ENCODE data around the gene NCF4. TPM values are rescaled to one million over a fixed set of nuclear protein-coding genes. Genes with fewer than 3 reads are reported as not detected.

Gene NCF4
- total RNA-seq, 2 experiments from 2014 or later: 2.3 to 2.5 TPM

GRCh38 chr22:36867695-36868094 lies 6.9 kb downstream of the NCF4 start:
- Mint-ChIP-seq H3K27ac (no peak overlapping the region), H3K9me3 (no peaks in the 10 kb centered on the region), H3K36me3 (no peaks in the 10 kb centered on the region), H3K27me3 (peaks cover 3% of the 10 kb centered on the region), H3K4me1 (peaks cover 4% of the 10 kb centered on the region), H3K4me3 (no peak overlapping the region)
- no peak for DNase-seq

GRCh38 chr22:36868546-36869181 lies 7.9 kb downstream of the NCF4 start:
- Mint-ChIP-seq H3K27ac (no peak overlapping the region), H3K4me1 (peaks cover 11% of the 10 kb centered on the region), H3K36me3 (no peaks in the 10 kb centered on the region), H3K4me3 (no peak overlapping the region), H3K27me3 (peaks cover 3% of the 10 kb centered on the region), H3K9me3 (no peaks in the 10 kb centered on the region)
- DNase-seq: no peak

- H3K27me3 Mint-ChIP-seq: peaks cover 3% of the 10 kb centered on the region
- H3K4me1 Mint-ChIP-seq: peaks cover 12% of the 10 kb centered on the region
- no peak overlapping the region for H3K4me3 Mint-ChIP-seq
- H3K27ac Mint-ChIP-seq: no peak overlapping the region
- H3K9me3 Mint-ChIP-seq: no peaks in the 10 kb centered on the region
- H3K36me3 Mint-ChIP-seq: no peaks in the 10 kb centered on the region
- DNase-seq: no peak
These were observed 9.4 kb downstream of the NCF4 start for GRCh38 chr22:36870250-36870649.

GRCh38 chr22:36871669-36872081 lies 10.9 kb downstream of the NCF4 start:
- no peak for DNase-seq
- H3K4me3 Mint-ChIP-seq: no peak overlapping the region
- H3K27ac Mint-ChIP-seq: no peak overlapping the region
- H3K36me3 Mint-ChIP-seq: no peaks in the 10 kb centered on the region
- H3K9me3 Mint-ChIP-seq: no peaks in the 10 kb centered on the region
- peaks cover 12% of the 10 kb centered on the region for H3K4me1 Mint-ChIP-seq
- peaks cover 3% of the 10 kb centered on the region for H3K27me3 Mint-ChIP-seq

GRCh38 chr22:36872084-36872483 lies 11.3 kb downstream of the NCF4 start:
- no peak for DNase-seq
- Mint-ChIP-seq H3K9me3 (no peaks in the 10 kb centered on the region), H3K4me1 (peaks cover 12% of the 10 kb centered on the region), H3K4me3 (no peak overlapping the region), H3K27ac (no peak overlapping the region), H3K36me3 (no peaks in the 10 kb centered on the region), H3K27me3 (peaks cover 3% of the 10 kb centered on the region)

- Mint-ChIP-seq H3K4me3 (no peak overlapping the region), H3K9me3 (no peaks in the 10 kb centered on the region), H3K4me1 (peaks cover 12% of the 10 kb centered on the region), H3K27me3 (peaks cover 3% of the 10 kb centered on the region), H3K36me3 (no peaks in the 10 kb centered on the region), H3K27ac (peak overlapping the region; percentile 36)
- DNase-seq: no peak
These were observed 12.2 kb downstream of the NCF4 start for GRCh38 chr22:36872866-36873498.

GRCh38 chr22:36873614-36874308 lies 13.0 kb downstream of the NCF4 start:
- H3K27me3 Mint-ChIP-seq: no peaks in the 10 kb centered on the region
- peak; percentile 46 for DNase-seq
- H3K9me3 Mint-ChIP-seq: no peaks in the 10 kb centered on the region
- H3K27ac Mint-ChIP-seq: peak overlapping the region; percentile 83
- H3K4me1 Mint-ChIP-seq: peaks cover 12% of the 10 kb centered on the region
- H3K4me3 Mint-ChIP-seq: no peak overlapping the region
- no peaks in the 10 kb centered on the region for H3K36me3 Mint-ChIP-seq

- DNase-seq: no peak
- Mint-ChIP-seq H3K4me3 (no peak overlapping the region), H3K36me3 (no peaks in the 10 kb centered on the region), H3K9me3 (no peaks in the 10 kb centered on the region), H3K27ac (peak overlapping the region; percentile 83), H3K4me1 (peaks cover 12% of the 10 kb centered on the region), H3K27me3 (no peaks in the 10 kb centered on the region)
These were observed 13.5 kb downstream of the NCF4 start for GRCh38 chr22:36874309-36874696.

GRCh38 chr22:36874736-36875135 lies 13.9 kb downstream of the NCF4 start:
- Mint-ChIP-seq H3K9me3 (peaks cover 2% of the 10 kb centered on the region), H3K4me1 (peaks cover 12% of the 10 kb centered on the region), H3K4me3 (no peak overlapping the region), H3K27me3 (no peaks in the 10 kb centered on the region), H3K36me3 (no peaks in the 10 kb centered on the region), H3K27ac (no peak overlapping the region)
- DNase-seq: no peak

GRCh38 chr22:36875741-36876140 lies 14.9 kb downstream of the NCF4 start:
- Mint-ChIP-seq H3K9me3 (peaks cover 11% of the 10 kb centered on the region), H3K27ac (no peak overlapping the region), H3K4me3 (no peak overlapping the region), H3K27me3 (no peaks in the 10 kb centered on the region), H3K4me1 (peaks cover 12% of the 10 kb centered on the region), H3K36me3 (no peaks in the 10 kb centered on the region)
- no peak for DNase-seq

- no peak overlapping the region for H3K27ac Mint-ChIP-seq
These were observed 19.0 kb downstream of the NCF4 start for GRCh38 chr22:36879775-36880174.

GRCh38 chr22:36881504-36882245 lies 20.9 kb downstream of the NCF4 start:
- Mint-ChIP-seq H3K27me3 (peaks cover 19% of the 10 kb centered on the region), H3K36me3 (peaks cover 3% of the 10 kb centered on the region), H3K9me3 (peaks cover 28% of the 10 kb centered on the region), H3K4me3 (no peak overlapping the region), H3K27ac (peak overlapping the region; percentile 74), H3K4me1 (peaks cover 9% of the 10 kb centered on the region)
- no peak for DNase-seq

More at GRCh38 chr22:36879775-36880174, 19.0 kb downstream of the NCF4 start:
- Mint-ChIP-seq H3K4me1 (peaks cover 8% of the 10 kb centered on the region), H3K36me3 (peaks cover 3% of the 10 kb centered on the region), H3K27me3 (peaks cover 10% of the 10 kb centered on the region), H3K9me3 (peaks cover 28% of the 10 kb centered on the region), H3K4me3 (no peak overlapping the region)
- DNase-seq: no peak

- H3K4me1 Mint-ChIP-seq: peaks cover 9% of the 10 kb centered on the region
- DNase-seq: no peak
- peaks cover 27% of the 10 kb centered on the region for H3K9me3 Mint-ChIP-seq
- peaks cover 19% of the 10 kb centered on the region for H3K27me3 Mint-ChIP-seq
- H3K36me3 Mint-ChIP-seq: peaks cover 3% of the 10 kb centered on the region
- no peak overlapping the region for H3K27ac Mint-ChIP-seq
- H3K4me3 Mint-ChIP-seq: no peak overlapping the region
These were observed 23.7 kb downstream of the NCF4 start for GRCh38 chr22:36884349-36885158.

GRCh38 chr22:36885474-36885873 lies 24.7 kb downstream of the NCF4 start:
- Mint-ChIP-seq H3K36me3 (peaks cover 3% of the 10 kb centered on the region), H3K4me3 (no peak overlapping the region), H3K27ac (no peak overlapping the region), H3K4me1 (peaks cover 9% of the 10 kb centered on the region), H3K9me3 (peaks cover 20% of the 10 kb centered on the region), H3K27me3 (peaks cover 19% of the 10 kb centered on the region)
- no peak for DNase-seq

Data from activated naive CD8-positive, alpha-beta T cell treated with anti-CD3 and anti-CD28 coated beads for 36 hours (primary cell).